Retina (tissue), 1 donor: ENCODE data around the gene TYMS.

Experiments
- DNase-seq: peaks from one replicate; pipeline ENCODE4 v3.0.0-alpha.2; 2016

Gene TYMS

DNA sequence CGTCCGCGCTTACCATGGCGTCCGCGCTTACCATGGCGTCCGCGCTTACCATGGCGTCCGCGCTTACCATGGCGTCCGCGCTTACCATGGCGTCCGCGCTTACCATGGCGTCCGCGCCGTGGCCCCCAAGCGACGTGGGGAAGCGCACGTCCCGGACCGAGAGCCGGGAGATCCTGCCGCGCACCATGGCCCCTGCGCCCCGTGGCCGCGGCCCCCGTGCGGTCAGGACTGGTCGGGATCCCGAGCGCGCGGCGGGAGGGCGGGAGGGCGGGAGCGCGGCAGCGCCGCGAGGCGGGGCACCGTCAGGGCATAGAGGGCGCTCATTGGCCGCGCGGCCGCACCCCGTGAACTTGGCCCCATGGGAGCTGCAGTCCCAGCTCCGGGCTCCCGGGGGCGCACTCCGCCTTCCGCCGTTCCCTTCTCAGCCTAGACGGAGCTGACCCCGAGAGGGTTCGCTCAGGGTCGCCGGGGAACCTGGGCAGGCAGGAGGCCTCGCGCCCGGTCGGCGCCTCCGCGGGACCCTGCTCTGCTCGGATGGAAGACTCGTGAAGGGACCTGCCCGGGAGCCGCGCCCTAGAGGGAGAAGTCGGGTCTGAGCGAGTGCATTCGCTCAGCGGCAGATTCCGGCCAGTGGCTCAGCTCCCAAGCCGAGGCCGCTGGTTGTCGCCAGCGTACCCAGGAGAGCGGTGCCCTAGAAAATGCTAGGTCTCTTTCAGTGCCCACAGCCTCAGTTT is 55.1 kb downstream of the TYMS start, which contains the start of gene ENOSF1:
Gene ENOSF1 (minus strand): TSS at position 230 of the 734 bp plus-strand sequence. CDS start 43 bp downstream, at position 187.
- DNase-seq: peak; percentile 90

DNA sequence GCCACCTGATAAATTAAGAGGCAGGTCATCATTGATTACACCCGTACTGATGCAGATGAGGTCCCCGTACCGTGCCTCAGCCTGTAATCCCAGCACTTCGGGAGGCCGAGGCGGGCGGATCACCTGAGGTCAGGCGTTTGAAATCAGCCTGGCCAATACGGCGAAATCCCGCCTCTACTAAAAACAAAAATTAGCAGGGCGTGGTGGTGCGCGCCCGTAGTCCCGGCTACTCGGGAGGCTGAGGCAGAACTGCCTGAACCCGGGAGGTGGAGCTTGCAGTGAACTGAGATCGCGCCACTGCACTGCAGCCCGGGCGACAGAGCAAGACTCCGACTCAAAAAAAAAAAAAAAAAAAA is 55.7 kb downstream of the TYMS start:
- no peak for DNase-seq

DNA sequence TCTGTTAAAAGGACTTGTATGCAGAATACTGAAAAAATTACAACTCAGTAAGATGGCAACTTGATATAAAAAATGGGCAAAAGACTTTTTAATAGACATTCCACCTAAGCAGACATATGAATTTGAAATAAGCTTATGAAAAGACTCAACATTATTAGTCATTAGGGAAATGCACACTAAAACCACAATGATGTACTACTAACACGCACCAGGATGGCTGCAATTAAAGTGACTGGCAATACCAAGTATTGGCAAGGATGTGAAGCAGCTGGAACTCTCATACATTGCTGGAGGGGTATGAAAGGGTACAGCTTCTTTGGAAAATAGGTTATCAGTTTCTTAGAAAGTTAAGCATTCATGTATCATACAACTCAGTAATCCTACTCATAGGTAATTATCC is 58.2 kb downstream of the TYMS start:
- DNase-seq: no peak

DNA sequence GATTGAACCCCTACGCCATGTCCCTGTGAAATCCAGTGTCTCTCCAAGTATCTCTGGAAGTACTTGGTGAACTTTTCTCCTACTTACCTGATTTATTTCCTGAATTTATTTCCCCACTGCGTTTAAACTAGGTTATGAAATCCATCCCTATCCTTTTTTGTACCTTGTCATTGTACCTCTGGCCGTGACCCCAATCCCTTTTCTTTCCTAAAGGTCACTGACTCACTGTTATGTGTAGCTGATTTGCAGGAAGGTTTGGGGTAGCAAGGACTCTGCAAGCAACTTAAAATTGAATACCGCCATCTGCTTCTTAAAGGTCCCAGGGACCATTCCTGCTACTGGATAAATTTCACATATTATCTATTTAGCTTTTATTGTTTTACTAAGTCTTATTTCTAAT is 59.5 kb downstream of the TYMS start:
- DNase-seq: no peak
